ENCODE measurements around the gene ZNRD2. TPM values are rescaled to one million over a fixed set of nuclear protein-coding genes. Genes with fewer than 3 reads are reported as not detected.
A peak's percentile ranks its signal among the peaks of the same experiment; 100 is the strongest.

Gene ZNRD2
- total RNA-seq, 1 experiment from 2014 or later, result 45.8 TPM

DNA sequence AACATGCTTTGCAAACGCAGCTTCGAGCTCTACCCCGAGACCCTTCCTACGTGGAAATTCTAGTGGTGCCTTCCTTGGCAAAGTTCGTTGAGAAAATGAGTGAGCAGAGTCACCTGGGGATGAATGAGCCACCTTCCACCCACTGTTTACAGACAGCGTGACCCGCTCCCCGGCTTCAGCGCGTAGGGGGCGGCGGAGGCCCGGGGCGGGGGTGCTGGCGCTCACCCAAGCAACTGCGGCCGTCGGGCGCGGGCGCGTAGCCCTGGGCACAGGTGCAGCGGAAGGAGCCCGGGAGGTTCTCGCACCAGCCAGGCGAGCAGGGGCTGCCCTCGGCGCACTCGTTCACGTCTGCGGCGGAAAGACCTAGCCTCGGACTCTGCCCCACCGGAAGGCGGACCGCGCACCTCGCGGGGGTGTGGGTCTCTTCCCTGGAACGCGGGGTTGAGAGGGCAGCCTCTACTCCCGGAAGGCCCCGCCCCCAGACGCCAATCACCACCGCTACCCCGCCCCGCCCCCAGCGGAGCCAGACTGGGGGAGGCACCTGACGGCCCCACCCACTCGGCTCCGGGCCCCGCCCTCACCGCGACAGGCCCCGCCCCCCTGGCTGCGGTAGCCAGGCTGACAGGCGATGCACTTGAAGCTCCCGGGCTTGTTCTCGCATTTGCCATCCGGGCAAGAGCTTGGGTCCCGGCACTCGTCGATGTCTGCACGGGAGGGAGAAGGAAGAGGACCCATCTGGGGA lies 23.9 kb upstream of the ZNRD2 start:
- H3K4me1 Mint-ChIP-seq, result peaks cover 17 to 31% of the 10 kb centered on the region in 2 experiments
- Histone ChIP-seq H2BK5ac (ENCODE audit: insufficient read length, low read length) (no peak overlapping the region), H4K91ac (ENCODE audit: insufficient read length, low read depth, low read length) (no peak overlapping the region), H3K79me2 (ENCODE audit: insufficient read depth, low read length) (no peaks in the 10 kb centered on the region), H2BK120ac (ENCODE audit: low read depth, low read length, poor library complexity, severe bottlenecking) (no peak overlapping the region), H3K56ac (ENCODE audit: insufficient read length, low read depth, low read length) (no peak overlapping the region), H3K9me3 (ENCODE audit: control insufficient read depth, low read depth, low read length) (no peaks in the 10 kb centered on the region), H3K18ac (ENCODE audit: insufficient read length, low read depth, low read length) (no peak overlapping the region), H4K20me1 (ENCODE audit: control insufficient read depth, insufficient read depth, insufficient read length) (no peaks in the 10 kb centered on the region), H2BK20ac (ENCODE audit: low read depth, low read length, poor library complexity, severe bottlenecking) (no peak overlapping the region), H3K4me2 (ENCODE audit: insufficient read depth, insufficient read length, low read length) (peak overlapping the region; percentile 33), H3K4ac (ENCODE audit: low read depth, low read length) (no peak overlapping the region), H3K79me1 (ENCODE audit: insufficient read depth, low read depth, low read length, poor library complexity, severe bottlenecking) (no peaks in the 10 kb centered on the region), H4K5ac (ENCODE audit: insufficient read length, low read depth, low read length) (no peak overlapping the region), H3K27me3 (ENCODE audit: insufficient read depth, low read length) (peaks cover 4% of the 10 kb centered on the region; the same call in 1 of the 2 replicates), H2AK5ac (ENCODE audit: insufficient read length, low read length) (no peak overlapping the region), H3K23ac (ENCODE audit: insufficient read length, low read depth, low read length) (no peak overlapping the region), H3K4me1 (ENCODE audit: insufficient read depth, low read length) (no peaks in the 10 kb centered on the region), H3T11ph (ENCODE audit: low read length) (no peak overlapping the region), H3K9ac (ENCODE audit: extremely low read depth, insufficient read length, low read length) (no peak overlapping the region), H2AFZ (ENCODE audit: low read length) (no peak overlapping the region), H3K23me2 (ENCODE audit: insufficient read length, low read depth, low read length, poor library complexity, severe bottlenecking) (peaks cover 2% of the 10 kb centered on the region), H3K14ac (ENCODE audit: insufficient read depth, low read length) (no peak overlapping the region), H2BK12ac (ENCODE audit: insufficient read length, low read depth, low read length) (no peak overlapping the region), H4K8ac (replicated peaks; ENCODE audit: insufficient read length, low read depth, low read length) (no peak overlapping the region), H2BK15ac (ENCODE audit: low read depth, low read length) (no peak overlapping the region), H3K27ac (ENCODE audit: insufficient read length, low read depth, low read length) (no peak overlapping the region)
- DNase-seq, result peak; percentile 96
- H3K27me3 Mint-ChIP-seq (ENCODE audit: low read depth), result peaks cover 85% of the 10 kb centered on the region
- WGBS (ENCODE audit: extremely low coverage, insufficient read length, low lambda C conversion rate), result no CpG with 5 or more reads among the region's 64 CpGs
- no peaks in the 10 kb centered on the region; a peak in 1 of 7 replicates for H3K36me3 Mint-ChIP-seq (ENCODE audit: insufficient read depth in 1 of 3, low read depth in 3 of 3)
- TF ChIP-seq, protein P1, sequence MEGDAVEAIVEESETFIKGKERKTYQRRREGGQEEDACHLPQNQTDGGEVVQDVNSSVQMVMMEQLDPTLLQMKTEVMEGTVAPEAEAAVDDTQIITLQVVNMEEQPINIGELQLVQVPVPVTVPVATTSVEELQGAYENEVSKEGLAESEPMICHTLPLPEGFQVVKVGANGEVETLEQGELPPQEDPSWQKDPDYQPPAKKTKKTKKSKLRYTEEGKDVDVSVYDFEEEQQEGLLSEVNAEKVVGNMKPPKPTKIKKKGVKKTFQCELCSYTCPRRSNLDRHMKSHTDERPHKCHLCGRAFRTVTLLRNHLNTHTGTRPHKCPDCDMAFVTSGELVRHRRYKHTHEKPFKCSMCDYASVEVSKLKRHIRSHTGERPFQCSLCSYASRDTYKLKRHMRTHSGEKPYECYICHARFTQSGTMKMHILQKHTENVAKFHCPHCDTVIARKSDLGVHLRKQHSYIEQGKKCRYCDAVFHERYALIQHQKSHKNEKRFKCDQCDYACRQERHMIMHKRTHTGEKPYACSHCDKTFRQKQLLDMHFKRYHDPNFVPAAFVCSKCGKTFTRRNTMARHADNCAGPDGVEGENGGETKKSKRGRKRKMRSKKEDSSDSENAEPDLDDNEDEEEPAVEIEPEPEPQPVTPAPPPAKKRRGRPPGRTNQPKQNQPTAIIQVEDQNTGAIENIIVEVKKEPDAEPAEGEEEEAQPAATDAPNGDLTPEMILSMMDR (conservative IDR thresholded peaks at IDR 0.05), result no peak
- peak overlapping the region; percentile 57 to 73 for H3K4me3 Mint-ChIP-seq
- H3K27ac Mint-ChIP-seq, result no peak overlapping the region
- H3K9me3 Mint-ChIP-seq, result peaks cover 0 to 2% of the 10 kb centered on the region in 2 experiments; a peak in 1 of 5 replicates

Measured in H9 (cell line).